Measurements from ENCODE around the gene ENPP1.
"Not testable (repeated sequence)": the region's sequence is repeated elsewhere in the genome, so short reads cannot be mapped to it uniquely, and the experiment has no call there.

ENPP1 gene

GRCh38 chr6:131852200-131852599 lies 44.4 kb downstream of the ENPP1 start:
- no peaks in the 10 kb centered on the region for H3K27me3 ChIP-seq (ENCODE audit: insufficient read depth, low read length)
- no peak overlapping the region for H3K4me3 ChIP-seq (ENCODE audit: low read length)
- H3K9me3 ChIP-seq (ENCODE audit: insufficient read depth, low read depth, low read length): peaks cover 4% of the 10 kb centered on the region; the same call in 1 of the 2 replicates
- H3K4me1 ChIP-seq (ENCODE audit: insufficient read depth, low read length): no peaks in the 10 kb centered on the region
- H3K27ac ChIP-seq (ENCODE audit: low read length): no peak overlapping the region
- H3K9ac ChIP-seq (ENCODE audit: low read depth, low read length): no peak overlapping the region
- peaks cover 29% of the 10 kb centered on the region for H3K36me3 ChIP-seq (ENCODE audit: insufficient read depth, low read depth, low read length)

GRCh38 chr6:131854803-131855202 lies 47.0 kb downstream of the ENPP1 start:
- Histone ChIP-seq H3K36me3 (ENCODE audit: insufficient read depth, low read depth, low read length) (peaks cover 35% of the 10 kb centered on the region), H3K27me3 (ENCODE audit: insufficient read depth, low read length) (no peaks in the 10 kb centered on the region), H3K9me3 (ENCODE audit: insufficient read depth, low read depth, low read length) (peaks cover 4% of the 10 kb centered on the region; the same call in 1 of the 2 replicates), H3K4me1 (ENCODE audit: insufficient read depth, low read length) (peaks cover under 1% of the 10 kb centered on the region; the same call in 1 of the 2 replicates), H3K4me3 (ENCODE audit: low read length) (no peak overlapping the region), H3K9ac (ENCODE audit: low read depth, low read length) (no peak overlapping the region), H3K27ac (ENCODE audit: low read length) (no peak overlapping the region)

GRCh38 chr6:131858765-131859415 lies 51.1 kb downstream of the ENPP1 start:
- Histone ChIP-seq H3K36me3 (ENCODE audit: insufficient read depth, low read depth, low read length) (peaks cover 20% of the 10 kb centered on the region), H3K27ac (ENCODE audit: low read length) (no peak overlapping the region), H3K9me3 (ENCODE audit: insufficient read depth, low read depth, low read length) (peaks cover 4% of the 10 kb centered on the region; the same call in 1 of the 2 replicates)

GRCh38 chr6:131859658-131860057 lies 51.8 kb downstream of the ENPP1 start:
- H3K27me3 ChIP-seq (ENCODE audit: insufficient read depth, low read length); H3K9ac ChIP-seq (ENCODE audit: low read depth, low read length); H3K4me1 ChIP-seq (ENCODE audit: insufficient read depth, low read length); H3K27ac ChIP-seq (ENCODE audit: low read length); H3K9me3 ChIP-seq (ENCODE audit: insufficient read depth, low read depth, low read length); H3K4me3 ChIP-seq (ENCODE audit: low read length): not testable (repeated sequence)
- H3K36me3 ChIP-seq (ENCODE audit: insufficient read depth, low read depth, low read length): peaks cover 20% of the 10 kb centered on the region

More at GRCh38 chr6:131858765-131859415, 51.1 kb downstream of the ENPP1 start:
- Histone ChIP-seq H3K9ac (ENCODE audit: low read depth, low read length) (no peak overlapping the region), H3K4me3 (ENCODE audit: low read length) (no peak overlapping the region), H3K27me3 (ENCODE audit: insufficient read depth, low read length) (no peaks in the 10 kb centered on the region), H3K4me1 (ENCODE audit: insufficient read depth, low read length) (peaks cover 9% of the 10 kb centered on the region; the same call in 1 of the 2 replicates)

- peaks cover 9% of the 10 kb centered on the region; the same call in 1 of the 2 replicates for H3K4me1 ChIP-seq (ENCODE audit: insufficient read depth, low read length)
- no peak overlapping the region for H3K27ac ChIP-seq (ENCODE audit: low read length)
- H3K9ac ChIP-seq (ENCODE audit: low read depth, low read length): no peak overlapping the region
- H3K4me3 ChIP-seq (ENCODE audit: low read length): no peak overlapping the region
- H3K9me3 ChIP-seq (ENCODE audit: insufficient read depth, low read depth, low read length): no peaks in the 10 kb centered on the region
- peaks cover 13% of the 10 kb centered on the region; the same call in 1 of the 2 replicates for H3K36me3 ChIP-seq (ENCODE audit: insufficient read depth, low read depth, low read length)
- no peaks in the 10 kb centered on the region for H3K27me3 ChIP-seq (ENCODE audit: insufficient read depth, low read length)
These were observed 53.6 kb downstream of the ENPP1 start for GRCh38 chr6:131861381-131861780.

DNA sequence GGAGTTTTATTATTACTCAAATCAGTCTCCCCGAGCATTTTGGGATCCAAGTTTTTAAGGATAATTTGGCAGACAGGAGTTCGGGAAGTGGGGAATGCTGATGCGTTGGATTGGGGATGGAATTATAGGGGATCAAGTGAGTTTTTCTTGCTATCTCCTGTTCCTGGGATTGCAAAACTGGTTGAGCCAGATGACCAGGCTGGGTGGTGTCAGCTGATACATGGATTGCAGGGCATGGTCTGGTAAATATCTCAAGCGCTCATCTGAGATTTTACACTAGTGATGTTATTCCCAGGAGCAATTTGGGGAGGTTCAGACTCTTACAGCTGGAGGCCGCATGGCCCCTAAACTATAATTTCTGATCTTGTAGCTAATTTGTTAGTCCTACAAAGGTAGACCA lies 54.7 kb downstream of the ENPP1 start:
- Histone ChIP-seq H3K9me3 (ENCODE audit: insufficient read depth, low read depth, low read length) (no peaks in the 10 kb centered on the region), H3K27ac (ENCODE audit: low read length) (no peak overlapping the region), H3K36me3 (ENCODE audit: insufficient read depth, low read depth, low read length) (peaks cover 17% of the 10 kb centered on the region; the same call in 1 of the 2 replicates), H3K4me1 (ENCODE audit: insufficient read depth, low read length) (peaks cover 9% of the 10 kb centered on the region; the same call in 1 of the 2 replicates), H3K4me3 (ENCODE audit: low read length) (no peak overlapping the region), H3K9ac (ENCODE audit: low read depth, low read length) (no peak overlapping the region), H3K27me3 (ENCODE audit: insufficient read depth, low read length) (no peaks in the 10 kb centered on the region)

GRCh38 chr6:131867744-131868143 lies 59.9 kb downstream of the ENPP1 start:
- Histone ChIP-seq H3K27ac (ENCODE audit: low read length) (no peak overlapping the region), H3K4me1 (ENCODE audit: insufficient read depth, low read length) (no peaks in the 10 kb centered on the region), H3K9me3 (ENCODE audit: insufficient read depth, low read depth, low read length) (no peaks in the 10 kb centered on the region), H3K27me3 (ENCODE audit: insufficient read depth, low read length) (no peaks in the 10 kb centered on the region), H3K36me3 (ENCODE audit: insufficient read depth, low read depth, low read length) (0 out of 2 replicates have a peak, but pooled peaks cover 8% of the 10 kb centered on the region), H3K9ac (ENCODE audit: low read depth, low read length) (no peak overlapping the region), H3K4me3 (ENCODE audit: low read length) (no peak overlapping the region)

GRCh38 chr6:131868836-131869235 lies 61.0 kb downstream of the ENPP1 start:
- no peak overlapping the region for H3K27ac ChIP-seq (ENCODE audit: low read length)

DNA sequence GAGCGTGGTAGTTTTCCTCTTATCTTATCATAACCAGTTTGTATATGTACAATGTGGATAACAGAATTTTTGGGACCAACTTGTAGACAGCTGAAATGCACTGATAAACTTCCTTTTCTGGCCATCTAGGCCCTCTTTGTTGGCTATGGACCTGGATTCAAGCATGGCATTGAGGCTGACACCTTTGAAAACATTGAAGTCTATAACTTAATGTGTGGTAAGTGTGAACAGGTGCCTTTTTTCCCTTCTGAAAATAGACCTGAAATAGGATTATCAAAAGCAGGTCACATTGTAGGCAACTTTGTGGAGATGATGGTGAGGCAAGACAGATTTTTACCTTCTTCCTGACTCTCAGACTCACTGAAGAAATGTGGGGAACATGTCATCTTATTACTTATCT lies 67.8 kb downstream of the ENPP1 start:
- Histone ChIP-seq H3K9ac (ENCODE audit: low read depth, low read length) (no peak overlapping the region), H3K36me3 (ENCODE audit: insufficient read depth, low read depth, low read length) (peaks cover 44% of the 10 kb centered on the region), H3K27me3 (ENCODE audit: insufficient read depth, low read length) (no peaks in the 10 kb centered on the region), H3K4me3 (ENCODE audit: low read length) (no peak overlapping the region), H3K9me3 (ENCODE audit: insufficient read depth, low read depth, low read length) (no peaks in the 10 kb centered on the region; the same call in 1 of the 2 replicates), H3K27ac (ENCODE audit: low read length) (no peak overlapping the region), H3K4me1 (ENCODE audit: insufficient read depth, low read length) (no peaks in the 10 kb centered on the region)

More at GRCh38 chr6:131868836-131869235, 61.0 kb downstream of the ENPP1 start:
- Histone ChIP-seq H3K4me3 (ENCODE audit: low read length) (no peak overlapping the region), H3K36me3 (ENCODE audit: insufficient read depth, low read depth, low read length) (peaks cover 8% of the 10 kb centered on the region; the same call in 1 of the 2 replicates), H3K4me1 (ENCODE audit: insufficient read depth, low read length) (no peaks in the 10 kb centered on the region), H3K27me3 (ENCODE audit: insufficient read depth, low read length) (no peaks in the 10 kb centered on the region), H3K9me3 (ENCODE audit: insufficient read depth, low read depth, low read length) (no peaks in the 10 kb centered on the region), H3K9ac (ENCODE audit: low read depth, low read length) (no peak overlapping the region)

GRCh38 chr6:131876545-131876944 lies 68.7 kb downstream of the ENPP1 start:
- peaks cover 46% of the 10 kb centered on the region for H3K36me3 ChIP-seq (ENCODE audit: insufficient read depth, low read depth, low read length)
- no peak overlapping the region for H3K9ac ChIP-seq (ENCODE audit: low read depth, low read length)
- no peak overlapping the region for H3K4me3 ChIP-seq (ENCODE audit: low read length)
- H3K27ac ChIP-seq (ENCODE audit: low read length): no peak overlapping the region
- no peaks in the 10 kb centered on the region for H3K4me1 ChIP-seq (ENCODE audit: insufficient read depth, low read length)
- no peaks in the 10 kb centered on the region for H3K27me3 ChIP-seq (ENCODE audit: insufficient read depth, low read length)
- no peaks in the 10 kb centered on the region; the same call in 1 of the 2 replicates for H3K9me3 ChIP-seq (ENCODE audit: insufficient read depth, low read depth, low read length)

GRCh38 chr6:131877999-131878789 lies 70.4 kb downstream of the ENPP1 start:
- no peaks in the 10 kb centered on the region for H3K4me1 ChIP-seq (ENCODE audit: insufficient read depth, low read length)
- no peak overlapping the region for H3K27ac ChIP-seq (ENCODE audit: low read length)
- no peaks in the 10 kb centered on the region; the same call in 1 of the 2 replicates for H3K9me3 ChIP-seq (ENCODE audit: insufficient read depth, low read depth, low read length)
- peaks cover 52% of the 10 kb centered on the region for H3K36me3 ChIP-seq (ENCODE audit: insufficient read depth, low read depth, low read length)
- H3K27me3 ChIP-seq (ENCODE audit: insufficient read depth, low read length): no peaks in the 10 kb centered on the region
- H3K9ac ChIP-seq (ENCODE audit: low read depth, low read length): no peak overlapping the region
- no peak overlapping the region for H3K4me3 ChIP-seq (ENCODE audit: low read length)
